Fibroblast of lung (primary cell): ENCODE measurements around the gene ITGA3.

Experiments used
- CTCF ChIP-seq, 2 donors: IDR thresholded peaks in 1 of 2; conservative IDR thresholded peaks in 1 of 2; 1 replicate in 1 of 2; 2 replicates in 1 of 2; pipeline ENCODE4 v1.5.1; 2011 to 2012; ENCODE audit warnings: low read length in 2 of 2, control low read depth in 1 of 2, inconsistent platforms in 1 of 2, low read depth in 1 of 2, mild to moderate bottlenecking in 1 of 2
- EZH2 ChIP-seq: IDR thresholded peaks from 2 replicates; pipeline ENCODE4 v1.5.1; 2012; ENCODE audit warnings: low read length, control low read depth, mild to moderate bottlenecking; ENCODE audit errors: missing control alignments

DNA sequence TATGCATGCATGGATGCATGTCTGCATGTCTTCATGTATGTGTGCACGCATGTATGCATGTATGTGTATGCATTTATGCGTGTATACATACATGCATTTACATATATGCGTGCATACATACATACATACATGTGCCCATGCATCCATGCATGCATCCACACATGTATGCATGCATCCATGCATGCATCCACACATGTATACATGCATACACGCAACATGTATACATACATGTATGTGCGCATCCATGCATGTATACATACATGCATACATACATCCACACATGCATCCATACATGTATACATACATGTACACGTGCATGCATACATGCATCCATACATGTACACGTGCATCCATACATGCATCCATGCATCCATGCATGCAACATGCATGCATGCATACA is 31.1 kb upstream of the ITGA3 start:
- TF ChIP-seq CTCF (conservative IDR thresholded peaks at IDR 0.05 in 1 of 2, IDR thresholded peaks at IDR 0.05 in 1 of 2; ENCODE audit: low read depth in 1 of 2, low read length in 2 of 2) (no peak), EZH2 (no peak)
